PFSK-1 (cell line): ENCODE measurements around the gene MIAT.

Experiments used
- FOXP2 ChIP-seq: optimal IDR thresholded peaks from 2 replicates; pipeline ENCODE3; 2011; ENCODE audit warnings: borderline replicate concordance, control low read depth, inconsistent platforms; ENCODE audit not compliant: insufficient read depth; ENCODE audit errors: extremely low read length, extremely low read depth
- SIN3A ChIP-seq: IDR thresholded peaks from 2 replicates; pipeline ENCODE4 v1.6.1; 2012; ENCODE audit warnings: mild to moderate bottlenecking, low read length, moderate library complexity, borderline replicate concordance; ENCODE audit not compliant: insufficient read depth
- TAF1 ChIP-seq: IDR thresholded peaks from 2 replicates; pipeline ENCODE4 v1.6.1; 2012; ENCODE audit warnings: low read length, control low read depth, borderline replicate concordance; ENCODE audit not compliant: insufficient read depth

- TF ChIP-seq FOXP2 = no peak
- TF ChIP-seq TAF1 = no peak
- no peak for TF ChIP-seq SIN3A
Measured at GRCh38 chr22:26609287-26609686, 48.1 kb upstream of the MIAT start.
